Esophagus muscularis mucosa (tissue), 4 donors: Measurements from ENCODE around the gene AGXT2. TPM values are rescaled to one million over a fixed set of nuclear protein-coding genes. Genes with fewer than 3 reads are reported as not detected.

ENCODE experiments used
- DNase-seq: peaks from one replicate; pipeline ENCODE4 v3.0.0-alpha.2; 2017; ENCODE audit errors: extremely low spot score
- H3K27ac ChIP-seq, 4 donors: fragments of 200-600 bp; sonication (generic); replicated peaks in 1 of 4; 1 replicate in 3 of 4; 2 replicates in 1 of 4; pipeline ENCODE4 v1.5.1; 2016 to 2019; ENCODE audit warnings: mild to moderate bottlenecking in 1 of 4
- H3K27me3 ChIP-seq, 4 donors: fragments of 200-600 bp; sonication (generic); one replicate each; pipeline versions ENCODE4 v1.5.1 to v1.6.0; 2016 to 2019
- H3K36me3 ChIP-seq, 4 donors: fragments of 200-600 bp; sonication (generic); one replicate each; pipeline ENCODE4 v1.5.1; 2016 to 2019
- H3K4me1 ChIP-seq, 4 donors: fragments of 200-600 bp; sonication (generic); one replicate each; pipeline ENCODE4 v1.5.1; 2016 to 2019
- H3K4me3 ChIP-seq, 4 donors: fragments of 200-600 bp; sonication (generic); 1 replicate in 2 of 4; 2 replicates in 2 of 4; pipeline ENCODE4 v1.5.1; 2016 to 2019; ENCODE audit warnings: mild to moderate bottlenecking in 4 of 4, moderate library complexity in 1 of 4
- H3K9me3 ChIP-seq, 4 donors: fragments of 200-600 bp; sonication (generic); 1 replicate in 3 of 4; 2 replicates in 1 of 4; pipeline ENCODE4 v1.5.1; 2016 to 2019
- CTCF ChIP-seq, 3 experiments: fragments of 200-600 bp in 2 of 3; fragments of 450-650 bp in 1 of 3; sonication (generic) in 2 of 3; IDR thresholded peaks; one replicate each; pipeline ENCODE4 v1.5.1; 2017 to 2019; ENCODE audit warnings: antibody characterized with exemption in 3 of 3, mild to moderate bottlenecking in 2 of 3, moderate library complexity in 1 of 3
- EP300 ChIP-seq: sonication (generic); formaldehyde crosslinking; IDR thresholded peaks from one replicate; pipeline ENCODE4 v1.6.1; 2017; ENCODE audit warnings: antibody characterized with exemption
- POLR2A ChIP-seq: fragments of 450-650 bp; IDR thresholded peaks from one replicate; pipeline ENCODE4 v1.6.1; 2017; ENCODE audit warnings: antibody characterized with exemption, moderate library complexity, mild to moderate bottlenecking, low read depth
- POLR2AphosphoS5 ChIP-seq, 2 donors: sonication (generic); formaldehyde crosslinking; IDR thresholded peaks; one replicate each; pipeline ENCODE4 v1.6.1; 2017; ENCODE audit warnings: antibody characterized with exemption in 2 of 2
- WGBS: methylation state at CpG from one replicate; pipeline ENCODE4 v1.1.5; 2018; 5-methylcytosine and 5-hydroxymethylcytosine counted together
- intact Hi-C: fragments of 100-400 bp; cut with DNase I; formaldehyde crosslinking; loops from one replicate; pipeline ENCODE4 v1.15.1; 2023
- total RNA-seq, 4 donors: library from RNA; depleted of rRNA; stranded (reverse); fragments of >200 nt; gene quantifications; one replicate each; pipeline versions ENCODE4 v1.1.0 to v1.2.1, GENCODE V29; 2016

The AGXT2 gene
- total RNA-seq, 4 donors from 2014 or later: not detected

GRCh38 chr5:35094948-35095347, 47.2 kb upstream of the AGXT2 start:
- H3K9me3 ChIP-seq: no peaks in the 10 kb centered on the region

GRCh38 chr5:35092703-35093102, 45.0 kb upstream of the AGXT2 start:
- no peaks in the 10 kb centered on the region for H3K27me3 ChIP-seq
- 92% methylated on average over 2 of the region's 2 CpGs for WGBS
- TF ChIP-seq POLR2A (no peak), POLR2AphosphoS5 (IDR thresholded peaks at IDR 0.05) (no peak), EP300 (no peak), CTCF (IDR thresholded peaks at IDR 0.05) (no peak)
- no peak overlapping the region for H3K4me3 ChIP-seq
- H3K36me3 ChIP-seq: no peaks in the 10 kb centered on the region
- no peak overlapping the region for H3K27ac ChIP-seq
- intact Hi-C loops: loop anchor here (10.0 kb wide), 1 partner anchor 832 kb away; no protein-coding TSS in a partner anchor
- peaks cover 0 to 9% (median 3%) of the 10 kb centered on the region in 4 donors for H3K4me1 ChIP-seq
- no peak for DNase-seq
- no peaks in the 10 kb centered on the region for H3K9me3 ChIP-seq

More at GRCh38 chr5:35094948-35095347, 47.2 kb upstream of the AGXT2 start:
- Histone ChIP-seq H3K36me3 (no peaks in the 10 kb centered on the region), H3K4me1 (no peaks in the 10 kb centered on the region), H3K27ac (no peak overlapping the region), H3K27me3 (no peaks in the 10 kb centered on the region), H3K4me3 (no peak overlapping the region)
- intact Hi-C loops: loop anchor here (10.0 kb wide), 1 partner anchor 830 kb away; no protein-coding TSS in a partner anchor
- no peak for DNase-seq
- TF ChIP-seq POLR2A (no peak), POLR2AphosphoS5 (IDR thresholded peaks at IDR 0.05) (no peak), CTCF (IDR thresholded peaks at IDR 0.05) (no peak), EP300 (no peak)
- 92% methylated on average over 2 of the region's 3 CpGs for WGBS

GRCh38 chr5:35091704-35092103, 44.0 kb upstream of the AGXT2 start:
- Histone ChIP-seq H3K27ac (no peak overlapping the region), H3K27me3 (no peaks in the 10 kb centered on the region), H3K36me3 (no peaks in the 10 kb centered on the region), H3K9me3 (no peaks in the 10 kb centered on the region), H3K4me1 (peaks cover 0 to 11% (median 4%) of the 10 kb centered on the region in 4 donors), H3K4me3 (no peak overlapping the region)
- WGBS: 94% methylated on average over 5 of the region's 5 CpGs
- TF ChIP-seq POLR2AphosphoS5 (IDR thresholded peaks at IDR 0.05): no peak
- TF ChIP-seq POLR2A: no peak
- no peak for TF ChIP-seq CTCF (IDR thresholded peaks at IDR 0.05)
- no peak for TF ChIP-seq EP300
- intact Hi-C loops: loop anchor here (10.0 kb wide), 1 partner anchor 833 kb away; no protein-coding TSS in a partner anchor
- DNase-seq: no peak

- Histone ChIP-seq H3K4me1 (peaks cover 0 to 11% (median 4%) of the 10 kb centered on the region in 4 donors), H3K27me3 (no peaks in the 10 kb centered on the region), H3K36me3 (no peaks in the 10 kb centered on the region), H3K4me3 (no peak overlapping the region), H3K9me3 (no peaks in the 10 kb centered on the region), H3K27ac (no peak overlapping the region)
- DNase-seq: no peak
- WGBS: 65% methylated on average over 7 of the region's 7 CpGs
- intact Hi-C loops: loop anchor here (10.0 kb wide), 2 partner anchors 95 to 835 kb away; no protein-coding TSS in a partner anchor
- TF ChIP-seq POLR2AphosphoS5 (IDR thresholded peaks at IDR 0.05) (no peak), CTCF (IDR thresholded peaks at IDR 0.05) (peak; percentile 21 to 64 (median 42))
Observed at GRCh38 chr5:35089334-35090314, 41.9 kb upstream of the AGXT2 start.
